Measurements from ENCODE around the gene ATP1B3. TPM values are rescaled to one million over a fixed set of nuclear protein-coding genes. Genes with fewer than 3 reads are reported as not detected.

The ATP1B3 gene
- total RNA-seq, 1 experiment from 2014 or later: 155 TPM

- Histone ChIP-seq H3K4me1 (peaks cover 19% of the 10 kb centered on the region; the same call in 1 of the 2 replicates), H3K9me3 (no peaks in the 10 kb centered on the region), H3K36me3 (ENCODE audit: control insufficient read depth, insufficient read depth, low read length) (no peaks in the 10 kb centered on the region), H3K4me3 (ENCODE audit: low read depth, low read length) (peak overlapping the region; percentile 57), H3K27me3 (replicated peaks; ENCODE audit: control insufficient read depth, insufficient read depth, low read length) (no peaks in the 10 kb centered on the region)
- peak overlapping the region; percentile 94 for H3K27ac Mint-ChIP-seq (ENCODE audit: unreplicated experiment)
- TF ChIP-seq, protein P1, sequence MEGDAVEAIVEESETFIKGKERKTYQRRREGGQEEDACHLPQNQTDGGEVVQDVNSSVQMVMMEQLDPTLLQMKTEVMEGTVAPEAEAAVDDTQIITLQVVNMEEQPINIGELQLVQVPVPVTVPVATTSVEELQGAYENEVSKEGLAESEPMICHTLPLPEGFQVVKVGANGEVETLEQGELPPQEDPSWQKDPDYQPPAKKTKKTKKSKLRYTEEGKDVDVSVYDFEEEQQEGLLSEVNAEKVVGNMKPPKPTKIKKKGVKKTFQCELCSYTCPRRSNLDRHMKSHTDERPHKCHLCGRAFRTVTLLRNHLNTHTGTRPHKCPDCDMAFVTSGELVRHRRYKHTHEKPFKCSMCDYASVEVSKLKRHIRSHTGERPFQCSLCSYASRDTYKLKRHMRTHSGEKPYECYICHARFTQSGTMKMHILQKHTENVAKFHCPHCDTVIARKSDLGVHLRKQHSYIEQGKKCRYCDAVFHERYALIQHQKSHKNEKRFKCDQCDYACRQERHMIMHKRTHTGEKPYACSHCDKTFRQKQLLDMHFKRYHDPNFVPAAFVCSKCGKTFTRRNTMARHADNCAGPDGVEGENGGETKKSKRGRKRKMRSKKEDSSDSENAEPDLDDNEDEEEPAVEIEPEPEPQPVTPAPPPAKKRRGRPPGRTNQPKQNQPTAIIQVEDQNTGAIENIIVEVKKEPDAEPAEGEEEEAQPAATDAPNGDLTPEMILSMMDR (IDR thresholded peaks at IDR 0.05; ENCODE audit: insufficient read depth in 1 of 2, low read depth in 1 of 2, low read length in 1 of 2, severe bottlenecking in 1 of 2, unreplicated experiment in 1 of 2): no peak
- intact Hi-C loops (cut with micrococcal nuclease; ENCODE audit: unreplicated experiment): loop anchor here (1.0 to 2.0 kb wide), 2 partner anchors 37 to 138 kb away; partner anchors contain the start of gene RNF7
- H3K4me1 Mint-ChIP-seq (ENCODE audit: low read depth, unreplicated experiment): peaks cover 6% of the 10 kb centered on the region
- BruUV-seq (replicated peaks): TSS peak; percentile 92
- no peaks in the 10 kb centered on the region for H3K27me3 Mint-ChIP-seq (ENCODE audit: insufficient read depth, unreplicated experiment)
- DNase-seq: peak; percentile 62 to 81
- POLR2A ChIA-PET: no interaction called here
- peak overlapping the region; percentile 93 for H3K4me3 Mint-ChIP-seq (ENCODE audit: unreplicated experiment)
- H3K36me3 Mint-ChIP-seq (ENCODE audit: insufficient read depth, unreplicated experiment): peaks cover 13% of the 10 kb centered on the region
- H3K9me3 Mint-ChIP-seq (ENCODE audit: unreplicated experiment): no peaks in the 10 kb centered on the region
- CTCF ChIA-PET: interaction anchor here (0.6 to 0.8 kb wide), 2 partner anchors 84 to 335 kb away, joined by 3 read pairs; no protein-coding TSS in a partner anchor
Observed at GRCh38 chr3:141875893-141876380, 506 bp upstream of the ATP1B3 start.

DNA sequence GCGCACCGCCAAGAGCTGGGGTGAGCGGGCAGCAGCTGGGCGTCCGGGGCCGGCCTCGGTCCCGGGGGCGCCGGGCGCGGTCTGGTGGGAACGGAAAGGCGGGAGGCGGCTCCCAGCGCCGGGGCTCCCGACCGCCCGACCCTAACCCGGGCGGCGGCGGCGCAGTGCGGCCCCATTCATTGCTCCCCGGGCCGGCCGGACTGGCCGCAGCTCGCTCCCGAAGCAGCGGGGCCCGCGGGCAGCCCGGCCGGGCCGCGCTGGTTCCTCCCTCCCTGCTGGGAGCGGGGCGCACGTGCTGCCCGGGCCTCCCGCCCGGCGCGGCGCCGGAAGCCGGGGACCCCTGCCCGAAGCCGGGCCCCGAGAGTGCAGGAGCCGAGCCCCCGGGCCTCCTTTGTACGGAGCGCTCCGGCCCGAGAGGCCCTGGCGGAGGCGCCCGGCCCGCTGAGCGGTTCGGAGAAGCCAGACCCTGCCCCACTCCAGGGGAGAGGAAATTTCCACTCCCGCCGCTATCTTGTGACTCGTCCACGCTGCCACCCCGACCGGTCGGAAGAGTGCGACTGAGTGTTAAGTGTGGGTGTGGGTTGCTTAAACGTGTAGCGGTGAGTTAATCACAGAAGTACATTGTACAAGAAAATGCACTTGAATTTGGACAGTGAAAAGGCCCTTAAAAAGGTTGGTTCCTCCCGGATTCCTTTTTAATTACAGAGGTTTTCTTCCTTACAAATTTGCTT, 613 bp downstream of the ATP1B3 start:
- ChIA-PET CTCF (interaction anchor here (0.6 kb wide), 1 partner anchor 327 kb away, joined by 3 read pairs; no protein-coding TSS in a partner anchor), POLR2A (interaction anchor here (0.7 to 1.4 kb wide), 2 partner anchors 18 to 645 kb away, joined by 3 to 8 read pairs; partner anchors contain the start of gene PXYLP1)
- H3K4me1 Mint-ChIP-seq (ENCODE audit: low read depth, unreplicated experiment): peaks cover 6% of the 10 kb centered on the region
- Histone ChIP-seq H3K4me3 (ENCODE audit: low read depth, low read length) (peak overlapping the region; percentile 92), H3K4me1 (peaks cover 24% of the 10 kb centered on the region; the same call in 1 of the 2 replicates), H3K27me3 (replicated peaks; ENCODE audit: control insufficient read depth, insufficient read depth, low read length) (no peaks in the 10 kb centered on the region), H3K9me3 (no peaks in the 10 kb centered on the region), H3K36me3 (ENCODE audit: control insufficient read depth, insufficient read depth, low read length) (no peaks in the 10 kb centered on the region)
- intact Hi-C loops (cut with micrococcal nuclease; ENCODE audit: unreplicated experiment): loop anchor here (2.0 kb wide), 1 partner anchor 36 kb away; no protein-coding TSS in a partner anchor
- peak overlapping the region; percentile 93 for H3K4me3 Mint-ChIP-seq (ENCODE audit: unreplicated experiment)
- TF ChIP-seq, protein P1 (IDR thresholded peaks at IDR 0.05; ENCODE audit: insufficient read depth in 1 of 2, low read depth in 1 of 2, low read length in 1 of 2, severe bottlenecking in 1 of 2, unreplicated experiment in 1 of 2): no peak
- peak; percentile 53 to 67 for DNase-seq
- H3K27me3 Mint-ChIP-seq (ENCODE audit: insufficient read depth, unreplicated experiment): no peaks in the 10 kb centered on the region
- H3K36me3 Mint-ChIP-seq (ENCODE audit: insufficient read depth, unreplicated experiment): peaks cover 13% of the 10 kb centered on the region
- no peaks in the 10 kb centered on the region for H3K9me3 Mint-ChIP-seq (ENCODE audit: unreplicated experiment)
- peak overlapping the region; percentile 77 for H3K27ac Mint-ChIP-seq (ENCODE audit: unreplicated experiment)
- no TSS peak for BruUV-seq (replicated peaks)

GRCh38 chr3:141877911-141878310, 1.5 kb downstream of the ATP1B3 start:
- BruUV-seq (replicated peaks): TSS peak; percentile 39
- Mint-ChIP-seq H3K9me3 (ENCODE audit: unreplicated experiment) (no peaks in the 10 kb centered on the region), H3K36me3 (ENCODE audit: insufficient read depth, unreplicated experiment) (peaks cover 18% of the 10 kb centered on the region), H3K4me1 (ENCODE audit: low read depth, unreplicated experiment) (peaks cover 6% of the 10 kb centered on the region), H3K27ac (ENCODE audit: unreplicated experiment) (peak overlapping the region; percentile 77), H3K27me3 (ENCODE audit: insufficient read depth, unreplicated experiment) (no peaks in the 10 kb centered on the region), H3K4me3 (ENCODE audit: unreplicated experiment) (peak overlapping the region; percentile 93)
- ChIA-PET POLR2A (interaction anchor here (0.7 to 1.4 kb wide), 2 partner anchors 17 to 646 kb away, joined by 3 to 8 read pairs; partner anchors contain the start of gene PXYLP1), CTCF (interaction anchor here (0.7 kb wide), 1 partner anchor 21 kb away, joined by 4 read pairs; no protein-coding TSS in a partner anchor)
- DNase-seq: no peak
- Histone ChIP-seq H3K9me3 (no peaks in the 10 kb centered on the region), H3K27me3 (replicated peaks; ENCODE audit: control insufficient read depth, insufficient read depth, low read length) (no peaks in the 10 kb centered on the region), H3K4me1 (peaks cover 24% of the 10 kb centered on the region; the same call in 1 of the 2 replicates), H3K36me3 (ENCODE audit: control insufficient read depth, insufficient read depth, low read length) (no peaks in the 10 kb centered on the region), H3K4me3 (ENCODE audit: low read depth, low read length) (peak overlapping the region; percentile 92)
- TF ChIP-seq, protein P1 (IDR thresholded peaks at IDR 0.05; ENCODE audit: insufficient read depth in 1 of 2, low read depth in 1 of 2, low read length in 1 of 2, severe bottlenecking in 1 of 2, unreplicated experiment in 1 of 2): no peak
- intact Hi-C loops (cut with micrococcal nuclease; ENCODE audit: unreplicated experiment): loop anchor here (2.0 kb wide), 1 partner anchor 35 kb away; no protein-coding TSS in a partner anchor

Measured in Caco-2 (cell line).